ENCODE measurements around the gene MAPKAPK2. TPM values are rescaled to one million over a fixed set of nuclear protein-coding genes. Genes with fewer than 3 reads are reported as not detected.

MAPKAPK2 gene
- total RNA-seq, 4 donors from 2014 or later, result 37.8 to 50.7 (median 43.2) TPM

- Histone ChIP-seq H3K27me3 (no peaks in the 10 kb centered on the region), H3K36me3 (no peaks in the 10 kb centered on the region), H3K4me3 (peak overlapping the region; percentile 51 to 97 (median 85)), H3K4me1 (peaks cover 33 to 55% (median 42%) of the 10 kb centered on the region in 3 donors), H3K27ac (peak overlapping the region; percentile 97 to 100 (median 100)), H3K9me3 (no peaks in the 10 kb centered on the region)
- DNase-seq, result no peak
- TF ChIP-seq, protein P1, sequence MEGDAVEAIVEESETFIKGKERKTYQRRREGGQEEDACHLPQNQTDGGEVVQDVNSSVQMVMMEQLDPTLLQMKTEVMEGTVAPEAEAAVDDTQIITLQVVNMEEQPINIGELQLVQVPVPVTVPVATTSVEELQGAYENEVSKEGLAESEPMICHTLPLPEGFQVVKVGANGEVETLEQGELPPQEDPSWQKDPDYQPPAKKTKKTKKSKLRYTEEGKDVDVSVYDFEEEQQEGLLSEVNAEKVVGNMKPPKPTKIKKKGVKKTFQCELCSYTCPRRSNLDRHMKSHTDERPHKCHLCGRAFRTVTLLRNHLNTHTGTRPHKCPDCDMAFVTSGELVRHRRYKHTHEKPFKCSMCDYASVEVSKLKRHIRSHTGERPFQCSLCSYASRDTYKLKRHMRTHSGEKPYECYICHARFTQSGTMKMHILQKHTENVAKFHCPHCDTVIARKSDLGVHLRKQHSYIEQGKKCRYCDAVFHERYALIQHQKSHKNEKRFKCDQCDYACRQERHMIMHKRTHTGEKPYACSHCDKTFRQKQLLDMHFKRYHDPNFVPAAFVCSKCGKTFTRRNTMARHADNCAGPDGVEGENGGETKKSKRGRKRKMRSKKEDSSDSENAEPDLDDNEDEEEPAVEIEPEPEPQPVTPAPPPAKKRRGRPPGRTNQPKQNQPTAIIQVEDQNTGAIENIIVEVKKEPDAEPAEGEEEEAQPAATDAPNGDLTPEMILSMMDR (IDR thresholded peaks at IDR 0.05), result no peak
- no peak for TF ChIP-seq POLR2A (IDR thresholded peaks at IDR 0.05)
- WGBS, 2 donors, result no CpG with 5 or more reads among the region's 48 CpGs
- intact Hi-C loops (cut with DNase I), result no loop called here
Measured at GRCh38 chr1:206685334-206685768, 646 bp downstream of the MAPKAPK2 start.

DNA sequence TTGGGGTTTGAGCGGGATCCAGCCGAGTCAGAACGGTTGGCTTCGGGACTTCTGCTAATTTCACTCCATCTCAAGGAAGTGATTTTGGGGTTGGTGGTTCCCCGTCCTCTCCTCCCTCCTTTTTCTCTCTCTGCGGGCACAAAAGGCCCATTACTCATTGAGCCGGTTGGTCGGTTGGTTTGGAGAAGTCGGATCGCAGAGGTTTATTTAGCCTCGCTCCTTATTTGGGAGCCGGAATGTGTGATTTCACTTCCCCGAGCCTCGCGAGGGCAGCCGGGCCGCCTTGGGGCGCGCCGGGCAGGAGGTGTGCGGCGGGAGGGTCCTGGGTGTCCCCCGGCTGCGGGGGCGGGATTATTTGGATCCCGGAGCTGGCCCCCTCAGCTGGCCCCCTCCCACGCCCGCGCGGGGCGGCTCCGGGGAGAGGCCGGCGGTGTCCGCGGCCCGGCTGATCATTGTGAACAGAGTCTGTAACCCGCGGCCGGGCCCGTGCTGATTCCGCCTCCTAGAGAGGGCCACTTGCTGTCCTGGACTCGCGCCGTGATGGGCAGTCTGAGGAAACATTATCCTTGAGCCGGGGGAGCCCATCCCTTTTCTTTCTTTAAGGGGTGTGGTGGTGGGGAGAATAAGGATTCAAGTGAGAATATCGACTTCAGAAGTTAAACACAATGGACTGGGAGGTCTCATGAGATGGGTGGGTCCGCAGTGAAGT, 1.2 kb downstream of the MAPKAPK2 start:
- peaks cover 33 to 61% (median 48%) of the 10 kb centered on the region in 3 donors for H3K4me1 ChIP-seq

GRCh38 chr1:206686478-206687249, 2.0 kb downstream of the MAPKAPK2 start:
- WGBS, 2 donors, result 1 to 4% methylated on average over 8 of the region's 8 CpGs
- Histone ChIP-seq H3K4me3 (peak overlapping the region; percentile 51 to 97 (median 85)), H3K4me1 (peaks cover 33 to 68% (median 54%) of the 10 kb centered on the region in 3 donors), H3K27ac (peak overlapping the region; percentile 97 to 100 (median 100)), H3K27me3 (no peaks in the 10 kb centered on the region), H3K9me3 (no peaks in the 10 kb centered on the region), H3K36me3 (no peaks in the 10 kb centered on the region)
- DNase-seq, result no peak
- no peak for TF ChIP-seq POLR2A (IDR thresholded peaks at IDR 0.05)
- TF ChIP-seq, protein P1 (IDR thresholded peaks at IDR 0.05), result no peak
- intact Hi-C loops (cut with DNase I), result no loop called here

More for the DNA sequence above, 1.2 kb downstream of the MAPKAPK2 start:
- no peaks in the 10 kb centered on the region for H3K9me3 ChIP-seq
- H3K4me3 ChIP-seq, result peak overlapping the region; percentile 51 to 97 (median 85)
- peak overlapping the region; percentile 97 to 100 (median 100) for H3K27ac ChIP-seq
- TF ChIP-seq, protein P1 (IDR thresholded peaks at IDR 0.05), result no peak
- peak in 2 of 4 donors; percentile 53 to 69 for TF ChIP-seq POLR2A (IDR thresholded peaks at IDR 0.05)
- no peaks in the 10 kb centered on the region for H3K36me3 ChIP-seq
- intact Hi-C loops (cut with DNase I), result no loop called here
- no peaks in the 10 kb centered on the region for H3K27me3 ChIP-seq
- no peak for DNase-seq
- 0% methylated on average over 5 to 16 of the region's 48 CpGs for WGBS, 2 donors

- Histone ChIP-seq H3K9me3 (no peaks in the 10 kb centered on the region), H3K36me3 (no peaks in the 10 kb centered on the region), H3K27me3 (no peaks in the 10 kb centered on the region), H3K4me1 (peaks cover 33 to 76% (median 62%) of the 10 kb centered on the region in 3 donors), H3K27ac (peak overlapping the region in 3 of 4 donors; percentile 97 to 100 (median 100)), H3K4me3 (peak overlapping the region in 2 of 4 donors; percentile 79 to 97)
- DNase-seq, result no peak
- 51 to 61% methylated on average over 7 of the region's 7 CpGs for WGBS, 2 donors
- intact Hi-C loops (cut with DNase I), result no loop called here
- TF ChIP-seq, protein P1 (IDR thresholded peaks at IDR 0.05), result no peak
- no peak for TF ChIP-seq POLR2A (IDR thresholded peaks at IDR 0.05)
Measured at GRCh38 chr1:206687251-206687914, 2.7 kb downstream of the MAPKAPK2 start.
